WTC11 (cell line): ENCODE measurements around the gene CEACAM16. TPM values are rescaled to one million over a fixed set of nuclear protein-coding genes. Genes with fewer than 3 reads are reported as not detected.
A peak's percentile ranks its signal among the peaks of the same experiment; 100 is the strongest.

Source experiments
- ATAC-seq: fragments of 200-7000 bp; cut with Tn5 transposase; 2 replicates; pipeline ENCODE4 v1.10.0; 2021; ENCODE audit warnings: mild to moderate bottlenecking, moderate library complexity
- CTCF ChIA-PET: fragments of 300-600 bp; sonication (Branson Sonifier 250); formaldehyde crosslinking; loops from one replicate; lab custom pipeline; 2021; ENCODE audit warnings: antibody characterized with exemption; lab: Charles Lee
- POLR2A ChIA-PET: fragments of 350-600 bp; sonication (Branson Sonifier 250); formaldehyde crosslinking; loops from one replicate; lab custom pipeline; 2021; ENCODE audit warnings: antibody characterized with exemption; lab: Charles Lee
- DNase-seq: peaks from one replicate; pipeline ENCODE4 v3.0.0; 2021; ENCODE audit warnings: low spot score
- H3K27ac Mint-ChIP-seq: 2 replicates; pipeline ENCODE4 v1.8.0; 2021; ENCODE audit warnings: mixed read lengths
- H3K27me3 Mint-ChIP-seq: 2 replicates; pipeline ENCODE4 v1.8.0; 2021; ENCODE audit warnings: low read depth, mild to moderate bottlenecking, moderate library complexity, mixed read lengths
- H3K36me3 Mint-ChIP-seq: 2 replicates; pipeline ENCODE4 v1.8.0; 2021; ENCODE audit warnings: mixed read lengths
- H3K4me1 Mint-ChIP-seq: 2 replicates; pipeline ENCODE4 v1.8.0; 2022; ENCODE audit warnings: mixed read lengths
- H3K4me3 Mint-ChIP-seq: 2 replicates; pipeline ENCODE4 v1.8.0; 2021; ENCODE audit warnings: mild to moderate bottlenecking, moderate library complexity, mixed read lengths
- H3K9me3 Mint-ChIP-seq: 2 replicates; pipeline ENCODE4 v1.8.0; 2021; ENCODE audit warnings: mixed read lengths
- AFF4 ChIP-seq: sonication (generic); formaldehyde crosslinking; IDR thresholded peaks from 2 replicates; pipeline ENCODE4 v1.8.1; 2023; ENCODE audit warnings: mild to moderate bottlenecking, missing genetic modification reagents, borderline replicate concordance
- CBFB ChIP-seq: sonication (generic); formaldehyde crosslinking; IDR thresholded peaks from 2 replicates; pipeline ENCODE4 v1.8.1; 2022; ENCODE audit warnings: mild to moderate bottlenecking, low read depth, missing genetic modification reagents
- CREM ChIP-seq: sonication (generic); formaldehyde crosslinking; IDR thresholded peaks from 2 replicates; pipeline ENCODE4 v1.8.1; 2022; ENCODE audit warnings: mild to moderate bottlenecking, missing genetic modification reagents, moderate library complexity
- CTCF ChIP-seq: fragments of 200-600 bp; IDR thresholded peaks from 2 replicates; pipeline ENCODE4 v1.8.0; 2022; ENCODE audit warnings: antibody characterized with exemption
- FOXK1 ChIP-seq: sonication (generic); formaldehyde crosslinking; IDR thresholded peaks from 2 replicates; pipeline ENCODE4 v1.8.0; 2022; ENCODE audit warnings: mild to moderate bottlenecking, moderate library complexity, missing genetic modification reagents
- PREB ChIP-seq: sonication (generic); formaldehyde crosslinking; IDR thresholded peaks from 2 replicates; pipeline ENCODE4 v1.8.1; 2022; ENCODE audit warnings: mild to moderate bottlenecking, missing genetic modification reagents, moderate library complexity, borderline replicate concordance
- PRRX2 ChIP-seq: fragments of 250-450 bp; sonication (Bioruptor Pico); IDR thresholded peaks from 2 replicates; pipeline ENCODE4 v1.8.0; 2021; ENCODE audit warnings: mild to moderate bottlenecking
- TEAD1 ChIP-seq: sonication (generic); formaldehyde crosslinking; IDR thresholded peaks from 2 replicates; pipeline ENCODE4 v1.8.0; 2022; ENCODE audit warnings: mild to moderate bottlenecking, missing genetic modification reagents
- TEAD4 ChIP-seq: sonication (generic); formaldehyde crosslinking; IDR thresholded peaks from 2 replicates; pipeline ENCODE4 v1.8.0; 2022; ENCODE audit warnings: mild to moderate bottlenecking, missing genetic modification reagents
- ZMAT4 ChIP-seq: fragments of 250-450 bp; sonication (Bioruptor Pico); IDR thresholded peaks from 2 replicates; pipeline ENCODE4 v1.9.0; 2021; ENCODE audit warnings: mild to moderate bottlenecking
- ZNF138 ChIP-seq: sonication (generic); formaldehyde crosslinking; conservative IDR thresholded peaks from 2 replicates; pipeline ENCODE4 v1.8.1; 2022; ENCODE audit warnings: mild to moderate bottlenecking, moderate library complexity, missing genetic modification reagents
- ZNF263 ChIP-seq: sonication (generic); formaldehyde crosslinking; IDR thresholded peaks from 2 replicates; pipeline ENCODE4 v1.8.1; 2022; ENCODE audit warnings: low read depth, mild to moderate bottlenecking, moderate library complexity, missing genetic modification reagents
- ZNF317 ChIP-seq: sonication (generic); formaldehyde crosslinking; IDR thresholded peaks from 2 replicates; pipeline ENCODE4 v1.8.1; 2023; ENCODE audit warnings: low read depth, mild to moderate bottlenecking, moderate library complexity, missing genetic modification reagents, borderline replicate concordance
- ZNF423 ChIP-seq: fragments of 250-450 bp; sonication (Bioruptor Pico); IDR thresholded peaks from 2 replicates; pipeline ENCODE4 v2.1.2; 2022; ENCODE audit warnings: mild to moderate bottlenecking, moderate library complexity
- total RNA-seq: library from RNA; stranded (reverse); gene quantifications from 3 replicates; pipeline ENCODE4 v1.2.3, GENCODE V29; 2021
- TF ChIP-seq, protein P1 (sequence below): fragments of 250-450 bp; sonication (Bioruptor Pico); IDR thresholded peaks from 2 replicates; pipeline ENCODE4 v1.9.0; 2021; ENCODE audit warnings: moderate library complexity, mild to moderate bottlenecking, inconsistent platforms, borderline replicate concordance

CEACAM16 gene
- total RNA-seq, 1 experiment from 2014 or later, result not detected

DNA sequence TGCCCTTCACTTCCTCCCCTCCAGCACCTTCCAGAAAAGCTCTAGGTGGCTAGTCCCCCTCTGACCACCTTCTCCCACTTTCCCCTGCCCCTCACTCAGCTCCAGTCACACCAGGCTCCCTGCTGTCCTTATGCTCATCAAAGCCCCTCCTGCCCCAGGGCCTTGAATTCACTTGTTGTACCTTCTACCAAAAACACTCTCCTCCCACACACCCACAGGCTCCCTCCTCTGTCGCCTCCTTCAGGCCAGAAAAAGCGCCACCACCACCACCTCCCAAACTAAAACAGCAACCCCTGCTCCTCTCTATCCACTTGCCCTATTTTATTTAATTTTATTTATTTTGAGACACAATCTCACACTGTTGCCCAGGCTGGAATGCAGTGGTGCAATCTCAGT, 4.8 kb upstream of the CEACAM16 start:
- Mint-ChIP-seq H3K27ac (no peak overlapping the region), H3K9me3 (no peaks in the 10 kb centered on the region), H3K36me3 (no peaks in the 10 kb centered on the region), H3K4me3 (no peak overlapping the region), H3K4me1 (peaks cover 33% of the 10 kb centered on the region), H3K27me3 (peaks cover 4% of the 10 kb centered on the region; the same call in 1 of the 2 replicates)
- no peak for DNase-seq
- POLR2A ChIA-PET, result no interaction called here
- no peak for ATAC-seq
- CTCF ChIA-PET, result interaction anchor here (1.2 to 2.8 kb wide), 3 partner anchors 19 to 77 kb away, joined by 5 to 17 read pairs (median 5); no protein-coding TSS in a partner anchor
- TF ChIP-seq AFF4 (CRISPR knock-in tag), result no peak

- Mint-ChIP-seq H3K4me1 (peaks cover 24% of the 10 kb centered on the region), H3K27ac (peak overlapping the region; percentile 62), H3K27me3 (peaks cover 4% of the 10 kb centered on the region; the same call in 1 of the 2 replicates), H3K9me3 (no peaks in the 10 kb centered on the region), H3K4me3 (no peak overlapping the region), H3K36me3 (no peaks in the 10 kb centered on the region)
- ChIA-PET POLR2A (no interaction called here), CTCF (interaction anchor here (1.0 to 2.7 kb wide), 3 partner anchors 27 to 149 kb away, joined by 3 to 9 read pairs (median 8); partner anchors contain the start of gene NECTIN2)
- DNase-seq (no peak), ATAC-seq (peak; percentile 76)
- TF ChIP-seq ZNF263 (CRISPR knock-in tag), result 0 out of 2 replicates have a peak, but pooled peaks have one; percentile 18
- peak; percentile 65 for TF ChIP-seq ZNF423 (CRISPR knock-in tag)
- TF ChIP-seq PRRX2 (CRISPR knock-in tag), result no peak
These were observed 1.8 kb upstream of the CEACAM16 start for GRCh38 chr19:44696939-44697669.

DNA sequence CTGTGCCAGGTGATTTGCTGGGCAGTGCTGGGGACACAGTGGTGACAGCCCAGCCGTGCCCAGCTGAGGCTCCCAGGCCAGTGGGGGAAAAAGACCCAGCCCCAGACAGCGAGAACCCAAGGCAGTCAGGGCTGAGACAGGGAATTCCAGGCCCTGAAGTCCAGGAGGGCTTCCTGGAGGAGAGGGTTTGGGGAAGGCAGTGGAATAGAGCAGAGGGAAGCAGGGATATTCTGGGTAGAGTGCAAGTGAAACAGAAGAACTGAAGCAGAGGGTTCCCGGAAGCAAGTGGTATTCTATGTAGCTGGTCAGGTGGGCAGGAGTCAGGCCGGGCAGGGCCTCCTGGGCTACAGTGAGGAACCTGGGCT, 1.3 kb upstream of the CEACAM16 start:
- peak; percentile 15; the same call in 1 of the 2 replicates for ATAC-seq
- Mint-ChIP-seq H3K9me3 (no peaks in the 10 kb centered on the region), H3K4me1 (peaks cover 18% of the 10 kb centered on the region), H3K4me3 (no peak overlapping the region), H3K27me3 (peaks cover 4% of the 10 kb centered on the region; the same call in 1 of the 2 replicates), H3K27ac (peak overlapping the region; percentile 62; the same call in 1 of the 2 replicates), H3K36me3 (no peaks in the 10 kb centered on the region)
- TF ChIP-seq ZNF317 (CRISPR knock-in tag) (no peak), ZMAT4 (CRISPR knock-in tag) (no peak), ZNF263 (CRISPR knock-in tag) (no peak), FOXK1 (CRISPR knock-in tag) (no peak), CBFB (CRISPR knock-in tag) (no peak), PREB (CRISPR knock-in tag) (no peak), TEAD1 (CRISPR knock-in tag) (no peak), CREM (CRISPR knock-in tag) (no peak), TEAD4 (CRISPR knock-in tag) (no peak), CTCF (no peak), ZNF138 (CRISPR knock-in tag) (no peak)
- TF ChIP-seq, protein P1, sequence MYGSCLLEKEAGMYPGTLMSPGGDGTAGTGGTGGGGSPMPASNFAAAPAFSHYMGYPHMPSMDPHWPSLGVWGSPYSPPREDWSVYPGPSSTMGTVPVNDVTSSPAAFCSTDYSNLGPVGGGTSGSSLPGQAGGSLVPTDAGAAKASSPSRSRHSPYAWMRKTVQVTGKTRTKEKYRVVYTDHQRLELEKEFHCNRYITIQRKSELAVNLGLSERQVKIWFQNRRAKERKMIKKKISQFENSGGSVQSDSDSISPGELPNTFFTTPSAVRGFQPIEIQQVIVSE (CRISPR knock-in tag), result no peak
- DNase-seq, result no peak
- POLR2A ChIA-PET, result no interaction called here
- CTCF ChIA-PET, result interaction anchor here (2.2 to 2.7 kb wide), 2 partner anchors 27 to 73 kb away, joined by 8 to 9 read pairs; no protein-coding TSS in a partner anchor
